Pancreas (tissue), 10 donors: Measurements from ENCODE around the gene TGFB2. TPM values are rescaled to one million over a fixed set of nuclear protein-coding genes. Genes with fewer than 3 reads are reported as not detected.

Source experiments
- ATAC-seq, 4 donors: fragments of 200-7000 bp; cut with Tn5 transposase; one replicate each; pipeline versions ENCODE4 v1.8.0 to v1.9.1; 2020; ENCODE audit warnings: mild to moderate bottlenecking in 4 of 4, moderate library complexity in 4 of 4
- DNase-seq, 6 donors: peaks; one replicate each; pipeline ENCODE4 v3.0.0-alpha.2; 2020
- FAIRE-seq: peaks from 2 replicates; lab custom pipeline; 2012; peaks lifted over from hg19 to GRCh38; lab: Jason Lieb, UNC
- H3K27ac ChIP-seq, 4 donors: fragments of 200-600 bp; sonication (generic); 1 replicate in 3 of 4; 2 replicates in 1 of 4; pipeline versions ENCODE4 v1.5.0 to v1.8.0; 2020
- H3K27me3 ChIP-seq, 4 donors: fragments of 200-600 bp; one replicate each; pipeline ENCODE4 v1.8.0; 2021
- H3K36me3 ChIP-seq, 3 donors: fragments of 200-600 bp; sonication (generic) in 1 of 3; one replicate each; pipeline versions ENCODE4 v1.5.0 to v1.8.0; 2020 to 2021
- H3K4me1 ChIP-seq, 3 donors: fragments of 200-600 bp; one replicate each; pipeline ENCODE4 v1.8.0; 2021
- H3K4me3 ChIP-seq, 4 donors: fragments of 200-600 bp; sonication (generic) in 2 of 4; one replicate each; pipeline versions ENCODE4 v1.5.0 to v1.8.0; 2020 to 2021
- H3K9me3 ChIP-seq, 4 donors: fragments of 200-600 bp; one replicate each; pipeline ENCODE4 v1.8.0; 2021
- CTCF ChIP-seq, 4 donors: fragments of 200-600 bp; sonication (generic) in 3 of 4; IDR thresholded peaks; one replicate each; pipeline versions ENCODE4 v1.5.0 to v1.8.0; 2021; ENCODE audit warnings: antibody characterized with exemption in 4 of 4
- WGBS, 2 donors: extraction: QIAGEN DNeasy Blood & Tissue Kit; methylation state at CpG; one replicate each; pipeline ENCODE4 v1.1.7; 2013; 5-methylcytosine and 5-hydroxymethylcytosine counted together
- intact Hi-C, 3 donors: fragments of 100-400 bp; cut with DNase I; formaldehyde crosslinking; loops; one replicate each; pipeline versions ENCODE4 v1.11.1 to v1.14.2; 2022
- polyA plus RNA-seq, 2 donors: library from polyadenylated mRNA; stranded (reverse); fragments of 200-250 nt; gene quantifications; one replicate each; pipeline ENCODE4 v1.2.3, GENCODE V29; 2013
- total RNA-seq, 6 donors: library from RNA; stranded (reverse); fragmentation: NEBNext Ultra II Directional in 4 of 6; extraction: Animal tissue kit (Norgen Biotek cat#: 25700) in 4 of 6; gene quantifications; one replicate each; pipeline versions ENCODE4 v1.2.1 to v1.2.4, GENCODE V29; 2021 to 2023
- donor health status: healthy with polysubstance abuse.
- donor health status: DM: no; HTN: no; CAD: no; lungs with moderate emphysema.
- donor health status: DM: no; HTN: no; CAD: no.
- donor health status: control.
- donor health status: control.
- donor health status: Bipolar disorder and iron deficiency.
- donor health status: DM: yes; HTN: yes; CAD: no.
- donor health status: DM: no; HTN: no; CAD: no.
- donor health status: DM: no; HTN: no; CAD: no.
- donor health status: DM: yes; HTN: yes; CAD: no.

Gene TGFB2
- total and polyA plus RNA-seq, 8 donors, result 1.6 to 20.3 (median 2.9) TPM

GRCh38 chr1:218341325-218341724, 3.8 kb upstream of the TGFB2 start:
- no peak overlapping the region for H3K27ac ChIP-seq
- no peak overlapping the region for H3K4me3 ChIP-seq
- no peak for TF ChIP-seq CTCF (IDR thresholded peaks at IDR 0.05)
- WGBS, 2 donors, result 96 to 97% methylated on average over 1 of the region's 1 CpG
- DNase-seq (no peak), ATAC-seq (no peak), FAIRE-seq (no peak)
- H3K36me3 ChIP-seq, result no peaks in the 10 kb centered on the region
- H3K27me3 ChIP-seq, result no peaks in the 10 kb centered on the region
- H3K9me3 ChIP-seq, result no peaks in the 10 kb centered on the region
- intact Hi-C loops, result no loop called here
- H3K4me1 ChIP-seq, result peaks cover 0 to 5% (median 0%) of the 10 kb centered on the region in 3 donors

DNA sequence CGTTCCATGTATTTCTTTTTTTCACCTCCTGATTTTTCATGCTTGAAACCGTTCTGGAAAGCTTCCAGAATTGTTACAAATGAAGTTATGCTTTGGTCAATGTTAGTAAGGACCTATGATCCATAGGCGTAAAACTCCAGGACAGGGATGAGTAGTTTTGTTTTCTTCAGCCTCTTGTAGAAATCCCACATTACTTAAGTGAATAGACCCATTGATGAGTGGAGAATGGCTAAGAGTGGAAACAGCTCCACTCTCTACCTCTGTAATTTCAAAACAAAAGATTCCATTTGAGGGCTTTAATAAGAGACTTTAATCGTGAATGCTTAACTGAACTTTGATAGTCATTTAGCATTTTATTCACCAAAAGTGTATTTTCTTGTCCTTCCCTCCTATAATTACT, 3.0 kb upstream of the TGFB2 start:
- Histone ChIP-seq H3K36me3 (no peaks in the 10 kb centered on the region), H3K27ac (no peak overlapping the region), H3K9me3 (no peaks in the 10 kb centered on the region), H3K4me1 (peaks cover 0 to 5% (median 0%) of the 10 kb centered on the region in 3 donors), H3K27me3 (no peaks in the 10 kb centered on the region), H3K4me3 (no peak overlapping the region)
- DNase-seq (no peak), ATAC-seq (no peak), FAIRE-seq (no peak)
- intact Hi-C loops, result no loop called here
- WGBS, 2 donors, result 85 to 89% methylated on average over 4 of the region's 4 CpGs
- TF ChIP-seq CTCF (IDR thresholded peaks at IDR 0.05), result no peak

- Histone ChIP-seq H3K9me3 (no peaks in the 10 kb centered on the region), H3K27me3 (no peaks in the 10 kb centered on the region), H3K27ac (peak overlapping the region; percentile 60 to 85 (median 69)), H3K36me3 (no peaks in the 10 kb centered on the region), H3K4me1 (peaks cover 0 to 5% (median 0%) of the 10 kb centered on the region in 3 donors), H3K4me3 (peak overlapping the region; percentile 49 to 62 (median 54))
- intact Hi-C loops, result no loop called here
- FAIRE-seq, result no peak
- ATAC-seq, result peak; percentile 75 to 85 (median 79)
- 1% methylated on average over 48 to 64 of the region's 64 CpGs for WGBS, 2 donors
- no peak for TF ChIP-seq CTCF (IDR thresholded peaks at IDR 0.05)
- DNase-seq, result peak; percentile 38 to 83 (median 52)
These were observed 696 bp downstream of the TGFB2 start for GRCh38 chr1:218345673-218346390.

GRCh38 chr1:218346391-218347204, 1.5 kb downstream of the TGFB2 start:
- Histone ChIP-seq H3K4me3 (peak overlapping the region; percentile 49 to 62 (median 54)), H3K4me1 (peaks cover 0 to 5% (median 0%) of the 10 kb centered on the region in 3 donors), H3K9me3 (no peaks in the 10 kb centered on the region), H3K36me3 (no peaks in the 10 kb centered on the region), H3K27me3 (no peaks in the 10 kb centered on the region), H3K27ac (peak overlapping the region; percentile 31 to 85 (median 69))
- intact Hi-C loops, result no loop called here
- WGBS, 2 donors, result 0 to 1% methylated on average over 39 of the region's 39 CpGs
- ATAC-seq (peak; percentile 11 to 35 (median 24)), FAIRE-seq (no peak), DNase-seq (peak in 1 of 6 donors; percentile 19)
- no peak for TF ChIP-seq CTCF (IDR thresholded peaks at IDR 0.05)
